Natural killer cell (primary cell): ENCODE measurements around the gene RETREG1. TPM values are rescaled to one million over a fixed set of nuclear protein-coding genes. Genes with fewer than 3 reads are reported as not detected.
"Not testable (repeated sequence)": the region's sequence is repeated elsewhere in the genome, so short reads cannot be mapped to it uniquely, and the experiment has no call there.

Experiments used
- ATAC-seq, 3 donors: fragments of 150-1000 bp in 2 of 3; fragments of 200-7000 bp in 1 of 3; cut with Tn5 transposase; 1 replicate in 1 of 3; 2 replicates in 2 of 3; pipeline ENCODE4 v1.10.0; 2021; ENCODE audit warnings: mild to moderate bottlenecking in 2 of 3, moderate library complexity in 2 of 3
- DNase-seq, 2 donors: peaks; one replicate each; pipeline versions ENCODE4 v3.0.0 to v3.0.0-alpha.2; 2013 to 2021; ENCODE audit warnings: mixed read lengths in 1 of 2
- H3K27ac ChIP-seq: one replicate; pipeline ENCODE4 v1.5.1; 2013; ENCODE audit warnings: mild to moderate bottlenecking, low read length
- H3K27me3 ChIP-seq: one replicate; pipeline ENCODE4 v1.6.1; 2013; ENCODE audit warnings: low read length; ENCODE audit not compliant: control insufficient read depth, insufficient read depth
- H3K36me3 ChIP-seq: one replicate; pipeline ENCODE4 v1.6.1; 2013; ENCODE audit warnings: low read length; ENCODE audit not compliant: control insufficient read depth, insufficient read depth
- H3K4me1 ChIP-seq: one replicate; pipeline ENCODE4 v1.6.1; 2013; ENCODE audit warnings: low read length; ENCODE audit not compliant: control insufficient read depth, insufficient read depth
- H3K4me3 ChIP-seq: one replicate; pipeline ENCODE4 v1.5.1; 2013; ENCODE audit warnings: low read length
- H3K9me3 ChIP-seq: one replicate; pipeline ENCODE4 v1.6.1; 2013; ENCODE audit warnings: low read length; ENCODE audit not compliant: control insufficient read depth, insufficient read depth
- H3K27ac Mint-ChIP-seq, 2 donors: one replicate each; pipeline ENCODE4 v1.8.0; 2022; ENCODE audit warnings: mild to moderate bottlenecking in 2 of 2, mixed read lengths in 2 of 2, moderate library complexity in 1 of 2
- H3K27me3 Mint-ChIP-seq, 2 donors: one replicate each; pipeline ENCODE4 v1.8.0; 2022; ENCODE audit warnings: low read depth in 2 of 2, mixed read lengths in 2 of 2
- H3K36me3 Mint-ChIP-seq: one replicate; pipeline ENCODE4 v1.8.0; 2022; ENCODE audit warnings: mixed read lengths
- H3K4me1 Mint-ChIP-seq, 2 donors: one replicate each; pipeline ENCODE4 v1.8.0; 2022; ENCODE audit warnings: mixed read lengths in 2 of 2
- H3K4me3 Mint-ChIP-seq: one replicate; pipeline ENCODE4 v1.8.0; 2022; ENCODE audit warnings: mild to moderate bottlenecking, moderate library complexity, mixed read lengths
- H3K9me3 Mint-ChIP-seq, 2 donors: one replicate each; pipeline ENCODE4 v1.8.0; 2022; ENCODE audit warnings: mixed read lengths in 2 of 2
- CTCF ChIP-seq: fragments of 200-600 bp; IDR thresholded peaks from one replicate; pipeline ENCODE4 v1.8.0; 2022; ENCODE audit warnings: antibody characterized with exemption
- WGBS: methylation state at CpG from one replicate; pipeline ENCODE4 v1.1.7; 2013; ENCODE audit warnings: missing lambda C conversion rate; ENCODE audit not compliant: insufficient coverage; 5-methylcytosine and 5-hydroxymethylcytosine counted together
- intact Hi-C: fragments of 100-400 bp; cut with micrococcal nuclease; formaldehyde crosslinking; loops from one replicate; pipeline ENCODE4 v1.14.2; 2022
- total RNA-seq, 4 donors: library from RNA; stranded (reverse); fragments of 120-200 nt in 1 of 4; gene quantifications; one replicate each; pipeline versions ENCODE4 v1.2.3 to v1.2.4, GENCODE V29; 2013 to 2022

Gene RETREG1
- total RNA-seq, 3 donors from 2014 or later (not counting 1 experiment from before 2014, with no cell fraction given): 2.1 to 4.5 (median 3.3) TPM

- H3K4me1 ChIP-seq: no peaks in the 10 kb centered on the region
- Mint-ChIP-seq H3K9me3 (peaks cover 2 to 3% of the 10 kb centered on the region in 2 donors), H3K4me1 (no peaks in the 10 kb centered on the region), H3K27me3 (no peaks in the 10 kb centered on the region), H3K4me3 (no peak overlapping the region), H3K27ac (no peak overlapping the region), H3K36me3 (no peaks in the 10 kb centered on the region)
- TF ChIP-seq CTCF: no peak
- H3K4me3 ChIP-seq: no peak overlapping the region
- no peaks in the 10 kb centered on the region for H3K27me3 ChIP-seq
- H3K9me3 ChIP-seq: peaks cover 2% of the 10 kb centered on the region
- no peak for ATAC-seq
- DNase-seq: no peak
- no CpG with 5 or more reads among the region's 1 CpG for WGBS
- no peaks in the 10 kb centered on the region for H3K36me3 ChIP-seq
- H3K27ac ChIP-seq: no peak overlapping the region
- intact Hi-C loops: no loop called here
Observed at GRCh38 chr5:16659536-16659935, 42.7 kb upstream of the RETREG1 start.

- Histone ChIP-seq H3K4me1 (no peaks in the 10 kb centered on the region), H3K27ac (no peak overlapping the region), H3K4me3 (no peak overlapping the region), H3K9me3 (peaks cover 2% of the 10 kb centered on the region), H3K36me3 (no peaks in the 10 kb centered on the region), H3K27me3 (no peaks in the 10 kb centered on the region)
- WGBS: 70% methylated on average over 2 of the region's 2 CpGs
- no peak for DNase-seq
- Mint-ChIP-seq H3K27ac (no peak overlapping the region), H3K4me3 (no peak overlapping the region), H3K4me1 (no peaks in the 10 kb centered on the region), H3K36me3 (no peaks in the 10 kb centered on the region), H3K9me3 (peaks cover 3 to 5% of the 10 kb centered on the region in 2 donors), H3K27me3 (no peaks in the 10 kb centered on the region)
- TF ChIP-seq CTCF: no peak
- intact Hi-C loops: no loop called here
- ATAC-seq: no peak
Observed at GRCh38 chr5:16656561-16657191, 39.9 kb upstream of the RETREG1 start.

GRCh38 chr5:16654647-16655334 lies 38.0 kb upstream of the RETREG1 start:
- no peak overlapping the region for H3K27ac ChIP-seq
- intact Hi-C loops: no loop called here
- Mint-ChIP-seq H3K27me3 (no peaks in the 10 kb centered on the region), H3K9me3 (peaks cover 3 to 5% of the 10 kb centered on the region in 2 donors), H3K36me3 (no peaks in the 10 kb centered on the region), H3K4me3 (no peak overlapping the region), H3K4me1 (no peaks in the 10 kb centered on the region), H3K27ac (no peak overlapping the region)
- no peak overlapping the region for H3K4me3 ChIP-seq
- ATAC-seq: no peak
- DNase-seq: no peak
- H3K27me3 ChIP-seq: no peaks in the 10 kb centered on the region
- TF ChIP-seq CTCF: no peak
- no peaks in the 10 kb centered on the region for H3K36me3 ChIP-seq
- no peaks in the 10 kb centered on the region for H3K4me1 ChIP-seq
- H3K9me3 ChIP-seq: peaks cover 2% of the 10 kb centered on the region
- WGBS: 83% methylated on average over 5 of the region's 6 CpGs

- WGBS: 89% methylated on average over 8 of the region's 8 CpGs
- H3K27me3 ChIP-seq, H3K9me3 ChIP-seq, H3K27ac Mint-ChIP-seq, H3K9me3 Mint-ChIP-seq, H3K27me3 Mint-ChIP-seq, H3K36me3 ChIP-seq, DNase-seq, H3K4me1 Mint-ChIP-seq, intact Hi-C loops, ATAC-seq, H3K4me3 Mint-ChIP-seq, H3K4me1 ChIP-seq, H3K36me3 Mint-ChIP-seq, H3K27ac ChIP-seq, H3K4me3 ChIP-seq: not testable (repeated sequence)
Observed at GRCh38 chr5:16648739-16649138, 31.9 kb upstream of the RETREG1 start.
